Erythroblast (primary cell): ENCODE data around the gene MED12L.

Source experiments
- GATA1 ChIP-seq: IDR thresholded peaks from 2 replicates; pipeline ENCODE4 v1.6.1; 2011; ENCODE audit warnings: low read depth, mild to moderate bottlenecking, control low read depth, low read length, moderate library complexity
- POLR2A ChIP-seq: IDR thresholded peaks from 2 replicates; pipeline ENCODE4 v1.6.1; 2011; ENCODE audit warnings: mild to moderate bottlenecking, low read length

GRCh38 chr3:151058740-151059139, 26.7 kb upstream of the MED12L start:
- no peak for TF ChIP-seq POLR2A
- no peak for TF ChIP-seq GATA1
